Measurements from ENCODE around the gene H2BW2.
"Not testable (repeated sequence)": the region's sequence is repeated elsewhere in the genome, so short reads cannot be mapped to it uniquely, and the experiment has no call there.

GRCh38 chrX:104015576-104015975 is 24.2 kb upstream of the H2BW2 start:
- not testable (repeated sequence) for TF ChIP-seq CTCF (conservative IDR thresholded peaks at IDR 0.05); EZH2 (IDR thresholded peaks at IDR 0.05; ENCODE audit: low read depth)
